ENCODE results near the gene UBE3C.

- TF ChIP-seq POLR2A (IDR thresholded peaks at IDR 0.05; ENCODE audit: low read depth, low read length) = no peak
- TF ChIP-seq, protein P1, sequence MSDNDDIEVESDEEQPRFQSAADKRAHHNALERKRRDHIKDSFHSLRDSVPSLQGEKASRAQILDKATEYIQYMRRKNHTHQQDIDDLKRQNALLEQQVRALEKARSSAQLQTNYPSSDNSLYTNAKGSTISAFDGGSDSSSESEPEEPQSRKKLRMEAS (IDR thresholded peaks at IDR 0.05; ENCODE audit: insufficient read depth, insufficient read length) = no peak
These were observed 137.4 kb downstream of the UBE3C start for GRCh38 chr7:157276091-157276561.

All from endothelial cell of umbilical vein (primary cell).